Lower leg skin (tissue), 3 donors: ENCODE measurements around the gene RTN1.

Source experiments
- CTCF ChIP-seq, 3 donors: fragments of 450-650 bp; IDR thresholded peaks; one replicate each; pipeline ENCODE4 v1.5.1; 2016; ENCODE audit warnings: antibody characterized with exemption in 3 of 3, mild to moderate bottlenecking in 3 of 3, moderate library complexity in 2 of 3
- POLR2A ChIP-seq, 2 donors: fragments of 450-650 bp; IDR thresholded peaks; one replicate each; pipeline ENCODE4 v1.6.1; 2016 to 2017; ENCODE audit warnings: antibody characterized with exemption in 2 of 2, mild to moderate bottlenecking in 1 of 2, moderate library complexity in 1 of 2

- TF ChIP-seq CTCF (IDR thresholded peaks at IDR 0.05) = no peak
- TF ChIP-seq POLR2A (IDR thresholded peaks at IDR 0.05) = no peak
These were observed at the start of gene RTN1 for GRCh38 chr14:59870277-59871165.
